B cell (primary cell): ENCODE measurements around the gene TPRG1L.
"Not testable (repeated sequence)": the region's sequence is repeated elsewhere in the genome, so short reads cannot be mapped to it uniquely, and the experiment has no call there.

Experiments
- EZH2 ChIP-seq: IDR thresholded peaks from 2 replicates; pipeline ENCODE4 v1.6.1; 2012; ENCODE audit warnings: borderline replicate concordance, low read depth, mild to moderate bottlenecking, moderate library complexity, low read length; ENCODE audit not compliant: insufficient read depth, poor library complexity, severe bottlenecking
- TF ChIP-seq, protein P1 (sequence below): fragments of 200-600 bp; IDR thresholded peaks from one replicate; pipeline ENCODE4 v1.8.0; 2022; ENCODE audit warnings: antibody characterized with exemption, mild to moderate bottlenecking

DNA sequence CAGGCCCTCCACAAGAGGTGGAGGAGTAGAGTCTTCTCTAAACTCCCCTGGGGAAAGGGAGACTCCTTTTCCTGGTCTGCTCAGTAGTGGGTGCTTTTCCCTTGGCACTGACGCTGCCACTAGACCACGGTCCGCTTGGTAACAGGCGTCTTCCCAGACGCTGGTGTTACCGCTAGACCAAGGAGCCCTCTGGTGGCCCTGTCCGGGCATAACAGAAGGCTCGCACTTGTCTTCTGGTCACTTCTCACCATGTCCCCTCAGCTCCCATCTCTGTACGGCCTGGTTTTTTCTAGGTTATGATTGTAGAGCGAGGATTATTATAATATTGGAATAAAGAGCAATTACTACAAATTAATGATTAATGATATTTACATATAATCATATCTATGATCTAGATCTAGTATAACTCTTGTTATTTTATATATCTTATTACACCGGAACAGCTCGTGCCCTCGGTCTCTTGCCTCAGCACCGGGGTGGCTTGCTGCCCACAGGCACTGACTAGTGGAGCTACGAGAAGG is 3.6 kb upstream of the TPRG1L start:
- TF ChIP-seq, protein P1, sequence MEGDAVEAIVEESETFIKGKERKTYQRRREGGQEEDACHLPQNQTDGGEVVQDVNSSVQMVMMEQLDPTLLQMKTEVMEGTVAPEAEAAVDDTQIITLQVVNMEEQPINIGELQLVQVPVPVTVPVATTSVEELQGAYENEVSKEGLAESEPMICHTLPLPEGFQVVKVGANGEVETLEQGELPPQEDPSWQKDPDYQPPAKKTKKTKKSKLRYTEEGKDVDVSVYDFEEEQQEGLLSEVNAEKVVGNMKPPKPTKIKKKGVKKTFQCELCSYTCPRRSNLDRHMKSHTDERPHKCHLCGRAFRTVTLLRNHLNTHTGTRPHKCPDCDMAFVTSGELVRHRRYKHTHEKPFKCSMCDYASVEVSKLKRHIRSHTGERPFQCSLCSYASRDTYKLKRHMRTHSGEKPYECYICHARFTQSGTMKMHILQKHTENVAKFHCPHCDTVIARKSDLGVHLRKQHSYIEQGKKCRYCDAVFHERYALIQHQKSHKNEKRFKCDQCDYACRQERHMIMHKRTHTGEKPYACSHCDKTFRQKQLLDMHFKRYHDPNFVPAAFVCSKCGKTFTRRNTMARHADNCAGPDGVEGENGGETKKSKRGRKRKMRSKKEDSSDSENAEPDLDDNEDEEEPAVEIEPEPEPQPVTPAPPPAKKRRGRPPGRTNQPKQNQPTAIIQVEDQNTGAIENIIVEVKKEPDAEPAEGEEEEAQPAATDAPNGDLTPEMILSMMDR = peak; percentile 72
- not testable (repeated sequence) for TF ChIP-seq EZH2
